ENCODE measurements around the gene BGN.

DNA sequence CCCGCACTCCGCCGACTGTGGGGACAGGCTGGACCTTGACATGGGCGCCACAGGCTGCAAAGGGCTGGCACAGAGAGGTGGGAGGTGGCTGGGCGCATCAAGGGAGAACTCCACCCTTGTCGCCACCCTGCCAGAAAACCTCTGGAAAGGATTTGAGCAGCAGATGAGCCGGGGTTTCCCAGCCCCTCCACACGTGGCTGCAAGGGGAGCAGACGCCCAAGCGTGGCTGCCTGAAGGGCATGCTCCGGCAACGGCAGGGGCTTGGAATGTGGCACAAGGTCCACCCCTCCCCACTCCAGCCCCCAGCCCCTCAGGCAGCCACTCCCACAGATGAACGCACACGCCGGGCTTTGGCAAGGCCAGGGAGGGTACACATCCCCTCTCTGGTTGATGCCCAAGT, 4.6 kb downstream of the BGN start:
- no peak for TF ChIP-seq CTCF (conservative IDR thresholded peaks at IDR 0.05; ENCODE audit: low read depth, low read length)
- TF ChIP-seq EZH2 (IDR thresholded peaks at IDR 0.05; ENCODE audit: low read length, unreplicated experiment), result no peak
- TF ChIP-seq EZH2phosphoT487 (IDR thresholded peaks at IDR 0.05; ENCODE audit: borderline replicate concordance, low read length), result no peak
